T-cell (primary cell): ENCODE results near the gene KIAA1328. TPM values are rescaled to one million over a fixed set of nuclear protein-coding genes. Genes with fewer than 3 reads are reported as not detected.

Experiments
- ATAC-seq, 4 experiments: fragments of 200-7000 bp in 3 of 4; fragments of 150-1000 bp in 1 of 4; cut with Tn5 transposase; replicated peaks in 1 of 4; 1 replicate in 3 of 4; 2 replicates in 1 of 4; pipeline ENCODE4 v1.10.0; 2021; ENCODE audit warnings: moderate library complexity in 3 of 4, mild to moderate bottlenecking in 2 of 4, moderate number of reproducible peaks in 1 of 4
- CTCF ChIA-PET, 2 donors: fragments of 300-600 bp; sonication (Branson Sonifier 250); formaldehyde crosslinking; loops; one replicate each; lab custom pipeline; 2022; ENCODE audit warnings: antibody characterized with exemption in 2 of 2; lab: Charles Lee
- POLR2A ChIA-PET, 2 donors: fragments of 300-600 bp; sonication (Branson Sonifier 250); formaldehyde crosslinking; loops; one replicate each; lab custom pipeline; 2022; ENCODE audit warnings: antibody characterized with exemption in 2 of 2; lab: Charles Lee
- DNase-seq, 35 experiments: peaks; one replicate each; pipeline versions ENCODE4 v3.0.0 to v3.0.0-alpha.2; 2013 to 2023
- H3K27ac ChIP-seq: one replicate; pipeline ENCODE4 v1.5.1; 2013; ENCODE audit warnings: low read length
- H3K27me3 ChIP-seq, 2 experiments: replicated peaks in 1 of 2; 1 replicate in 1 of 2; 2 replicates in 1 of 2; pipeline versions ENCODE4 v1.6.1 to v1.7.0; 2013; ENCODE audit warnings: low read length in 1 of 2, mixed read lengths in 1 of 2; ENCODE audit not compliant: control insufficient read depth in 2 of 2, insufficient read depth in 2 of 2; ENCODE audit errors: extremely low read depth in 1 of 2
- H3K36me3 ChIP-seq, 2 donors: 1 replicate in 1 of 2; 2 replicates in 1 of 2; pipeline versions ENCODE4 v1.6.1 to v1.7.0; 2013; ENCODE audit warnings: low read length in 1 of 2; ENCODE audit not compliant: control insufficient read depth in 2 of 2, insufficient read depth in 1 of 2; ENCODE audit errors: extremely low read depth in 1 of 2
- H3K4me1 ChIP-seq, 2 experiments: 1 replicate in 1 of 2; 2 replicates in 1 of 2; pipeline versions ENCODE4 v1.6.1 to v1.7.0; 2013; ENCODE audit warnings: low read length in 2 of 2, mixed read lengths in 1 of 2; ENCODE audit not compliant: insufficient read depth in 2 of 2, control insufficient read depth in 1 of 2; ENCODE audit errors: extremely low read depth in 1 of 2
- H3K4me3 ChIP-seq, 2 donors: 1 replicate in 1 of 2; 2 replicates in 1 of 2; pipeline versions ENCODE4 v1.5.1 to v1.7.0; 2013; ENCODE audit warnings: mild to moderate bottlenecking in 2 of 2, low read length in 1 of 2, moderate library complexity in 1 of 2; ENCODE audit not compliant: control insufficient read depth in 1 of 2; ENCODE audit errors: extremely low read depth in 1 of 2
- H3K9me3 ChIP-seq: 2 replicates; pipeline ENCODE4 v1.7.0; 2013
- H3K27ac Mint-ChIP-seq, 2 donors: one replicate each; pipeline ENCODE4 v1.8.0; 2020 to 2021; ENCODE audit warnings: mild to moderate bottlenecking in 2 of 2, mixed read lengths in 2 of 2
- H3K27me3 Mint-ChIP-seq, 2 donors: one replicate each; pipeline ENCODE4 v1.8.0; 2021 to 2022; ENCODE audit warnings: mixed read lengths in 2 of 2
- H3K36me3 Mint-ChIP-seq: one replicate; pipeline ENCODE4 v1.8.0; 2021; ENCODE audit warnings: mixed read lengths
- H3K4me1 Mint-ChIP-seq, 3 donors: one replicate each; pipeline ENCODE4 v1.8.0; 2020 to 2022; ENCODE audit warnings: mixed read lengths in 3 of 3, mild to moderate bottlenecking in 1 of 3
- H3K4me3 Mint-ChIP-seq, 3 donors: one replicate each; pipeline ENCODE4 v1.8.0; 2020 to 2022; ENCODE audit warnings: mild to moderate bottlenecking in 3 of 3, mixed read lengths in 3 of 3, moderate library complexity in 3 of 3
- H3K9me3 Mint-ChIP-seq, 3 donors: one replicate each; pipeline ENCODE4 v1.8.0; 2020 to 2022; ENCODE audit warnings: mixed read lengths in 3 of 3
- WGBS: methylation state at CpG from one replicate; pipeline ENCODE4 v1.1.5; 2013; ENCODE audit warnings: missing lambda C conversion rate; ENCODE audit not compliant: insufficient coverage; 5-methylcytosine and 5-hydroxymethylcytosine counted together
- total RNA-seq, 35 experiments: library from RNA in 6 of 35; stranded (reverse) in 6 of 35; fragments of 120-200 nt in 1 of 35; gene quantifications; one replicate each; pipeline versions ENCODE4 v1.2.1 to v1.2.4 and lab custom pipeline; 2013 to 2026

The KIAA1328 gene
- total RNA-seq, 5 donors from 2014 or later (not counting 1 experiment from before 2014, with no cell fraction given) = 10.0 to 17.0 (median 11.5) TPM

- peaks cover 0 to 2% of the 10 kb centered on the region in 2 experiments for H3K4me1 ChIP-seq
- DNase-seq = no peak
- no peaks in the 10 kb centered on the region for H3K27me3 ChIP-seq
- POLR2A ChIA-PET = no interaction called here
- Mint-ChIP-seq H3K9me3 (peaks cover 0 to 4% (median 0%) of the 10 kb centered on the region in 3 donors), H3K27me3 (no peaks in the 10 kb centered on the region), H3K27ac (no peak overlapping the region), H3K36me3 (peaks cover 49% of the 10 kb centered on the region), H3K4me1 (peaks cover 5 to 9% (median 6%) of the 10 kb centered on the region in 3 donors), H3K4me3 (no peak overlapping the region)
- no peak overlapping the region for H3K4me3 ChIP-seq
- H3K9me3 ChIP-seq = no peaks in the 10 kb centered on the region
- peaks cover 0 to 3% of the 10 kb centered on the region in 2 donors for H3K36me3 ChIP-seq
- no peak for ATAC-seq
- CTCF ChIA-PET = interaction anchor here (0.6 to 0.9 kb wide), 2 partner anchors 14 to 32 kb away, joined by 3 to 4 read pairs; partner anchors contain the start of genes KIAA1328 (in 1 of the 2) and TPGS2 (in 1 of the 2)
- WGBS = 100% methylated on average over 1 of the region's 5 CpGs
- no peak overlapping the region for H3K27ac ChIP-seq
Measured at GRCh38 chr18:36843199-36843598, 14.3 kb downstream of the KIAA1328 start.

- peaks cover 0 to 4% (median 0%) of the 10 kb centered on the region in 3 donors for H3K9me3 Mint-ChIP-seq
- peaks cover 44% of the 10 kb centered on the region for H3K36me3 Mint-ChIP-seq
- H3K27ac Mint-ChIP-seq = no peak overlapping the region
- DNase-seq = no peak
- peaks cover 5 to 9% (median 6%) of the 10 kb centered on the region in 3 donors for H3K4me1 Mint-ChIP-seq
- POLR2A ChIA-PET = no interaction called here
- peaks cover 0 to 2% of the 10 kb centered on the region in 2 experiments for H3K4me1 ChIP-seq
- H3K27me3 ChIP-seq = no peaks in the 10 kb centered on the region
- H3K9me3 ChIP-seq = no peaks in the 10 kb centered on the region
- no peak for ATAC-seq
- H3K27ac ChIP-seq = no peak overlapping the region
- H3K4me3 Mint-ChIP-seq = no peak overlapping the region
- WGBS = no CpG with 5 or more reads among the region's 2 CpGs
- H3K27me3 Mint-ChIP-seq = no peaks in the 10 kb centered on the region
- CTCF ChIA-PET = interaction anchor here in 1 of 2 donors (0.9 kb wide), 1 partner anchor 15 kb away, joined by 4 read pairs; the partner anchor contains the start of genes KIAA1328 and TPGS2
- H3K36me3 ChIP-seq = peaks cover 0 to 3% of the 10 kb centered on the region in 2 donors
- H3K4me3 ChIP-seq = no peak overlapping the region
Measured at GRCh38 chr18:36843784-36844183, 14.9 kb downstream of the KIAA1328 start.

DNA sequence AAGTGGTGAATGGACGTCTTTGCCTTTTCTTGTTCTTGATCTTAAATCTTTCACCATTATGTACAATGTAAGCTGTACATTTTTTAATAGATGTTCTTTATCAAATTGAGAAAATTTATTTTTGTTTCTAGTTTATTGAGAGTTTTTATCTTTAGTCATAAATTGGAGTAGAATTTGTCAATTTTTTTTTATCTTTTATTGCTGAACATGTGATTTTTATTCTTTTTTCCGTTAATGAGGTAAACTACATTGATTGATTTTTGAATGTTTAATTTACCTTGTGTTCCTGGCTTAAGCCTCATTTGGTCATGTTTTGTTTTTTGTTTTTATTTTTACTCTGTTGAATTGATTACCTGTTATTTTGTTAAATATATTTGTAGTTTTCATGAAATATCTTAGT lies 19.7 kb downstream of the KIAA1328 start:
- H3K4me3 Mint-ChIP-seq = no peak overlapping the region
- ChIA-PET POLR2A (no interaction called here), CTCF (interaction anchor here in 1 of 2 donors (0.6 kb wide), 1 partner anchor 75 kb away, joined by 9 read pairs; no protein-coding TSS in a partner anchor)
- no peaks in the 10 kb centered on the region for H3K36me3 ChIP-seq
- no peak overlapping the region for H3K27ac ChIP-seq
- no CpG with 5 or more reads among the region's 2 CpGs for WGBS
- peaks cover 3 to 5% (median 4%) of the 10 kb centered on the region in 3 donors for H3K4me1 Mint-ChIP-seq
- H3K36me3 Mint-ChIP-seq = peaks cover 48% of the 10 kb centered on the region
- ATAC-seq = no peak
- peaks cover 7% of the 10 kb centered on the region for H3K9me3 ChIP-seq
- no peak overlapping the region for H3K4me3 ChIP-seq
- H3K27me3 Mint-ChIP-seq = no peaks in the 10 kb centered on the region
- no peaks in the 10 kb centered on the region for H3K4me1 ChIP-seq
- DNase-seq = no peak
- peaks cover 9 to 21% (median 9%) of the 10 kb centered on the region in 3 donors for H3K9me3 Mint-ChIP-seq
- no peaks in the 10 kb centered on the region for H3K27me3 ChIP-seq
- no peak overlapping the region for H3K27ac Mint-ChIP-seq

GRCh38 chr18:36849288-36850006 lies 20.5 kb downstream of the KIAA1328 start:
- Mint-ChIP-seq H3K4me1 (peaks cover 0 to 5% (median 4%) of the 10 kb centered on the region in 3 donors), H3K36me3 (peaks cover 56% of the 10 kb centered on the region), H3K9me3 (peaks cover 9 to 21% (median 9%) of the 10 kb centered on the region in 3 donors), H3K27me3 (no peaks in the 10 kb centered on the region), H3K27ac (no peak overlapping the region), H3K4me3 (no peak overlapping the region)
- WGBS = no CpG with 5 or more reads among the region's 2 CpGs
- ChIA-PET POLR2A (no interaction called here), CTCF (no interaction called here)
- Histone ChIP-seq H3K27ac (no peak overlapping the region), H3K9me3 (peaks cover 7% of the 10 kb centered on the region), H3K4me3 (no peak overlapping the region), H3K4me1 (no peaks in the 10 kb centered on the region), H3K27me3 (no peaks in the 10 kb centered on the region), H3K36me3 (peaks cover 0 to 4% of the 10 kb centered on the region in 2 donors)
- DNase-seq = no peak
- ATAC-seq = no peak

GRCh38 chr18:36850527-36851201 lies 21.7 kb downstream of the KIAA1328 start:
- POLR2A ChIA-PET = no interaction called here
- H3K27me3 ChIP-seq = no peaks in the 10 kb centered on the region
- peaks cover 9 to 21% (median 9%) of the 10 kb centered on the region in 3 donors for H3K9me3 Mint-ChIP-seq
- CTCF ChIA-PET = no interaction called here
- no peak for ATAC-seq
- H3K4me1 Mint-ChIP-seq = peaks cover 0 to 5% (median 4%) of the 10 kb centered on the region in 3 donors
- H3K27ac ChIP-seq = no peak overlapping the region
- H3K4me1 ChIP-seq = no peaks in the 10 kb centered on the region
- no peaks in the 10 kb centered on the region for H3K27me3 Mint-ChIP-seq
- no CpG with 5 or more reads among the region's 1 CpG for WGBS
- no peak for DNase-seq
- H3K9me3 ChIP-seq = peaks cover 7% of the 10 kb centered on the region
- H3K4me3 ChIP-seq = no peak overlapping the region
- H3K27ac Mint-ChIP-seq = no peak overlapping the region
- H3K4me3 Mint-ChIP-seq = no peak overlapping the region
- peaks cover 0 to 4% of the 10 kb centered on the region in 2 donors for H3K36me3 ChIP-seq
- H3K36me3 Mint-ChIP-seq = peaks cover 64% of the 10 kb centered on the region

- H3K27ac Mint-ChIP-seq = no peak overlapping the region
- H3K36me3 ChIP-seq = peaks cover 0 to 4% of the 10 kb centered on the region in 2 donors
- no peak for ATAC-seq
Measured at GRCh38 chr18:36851202-36851590, 22.3 kb downstream of the KIAA1328 start.

More at GRCh38 chr18:36851202-36851590, 22.3 kb downstream of the KIAA1328 start:
- peaks cover 9 to 21% (median 9%) of the 10 kb centered on the region in 3 donors for H3K9me3 Mint-ChIP-seq
- no peaks in the 10 kb centered on the region for H3K27me3 ChIP-seq
- peaks cover 65% of the 10 kb centered on the region for H3K36me3 Mint-ChIP-seq
- no peak overlapping the region for H3K27ac ChIP-seq
- H3K4me1 Mint-ChIP-seq = peaks cover 0 to 5% (median 4%) of the 10 kb centered on the region in 3 donors
- no CpG with 5 or more reads among the region's 2 CpGs for WGBS
- no peaks in the 10 kb centered on the region for H3K27me3 Mint-ChIP-seq
- H3K9me3 ChIP-seq = peaks cover 7% of the 10 kb centered on the region
- no peak overlapping the region for H3K4me3 Mint-ChIP-seq
- CTCF ChIA-PET = no interaction called here
- no peaks in the 10 kb centered on the region for H3K4me1 ChIP-seq
- H3K4me3 ChIP-seq = no peak overlapping the region
- POLR2A ChIA-PET = no interaction called here
- no peak for DNase-seq
